GM12891 (cell line): ENCODE results near the gene FSHR. TPM values are rescaled to one million over a fixed set of nuclear protein-coding genes. Genes with fewer than 3 reads are reported as not detected.

ENCODE experiments used
- DNase-seq: peaks from one replicate; pipeline ENCODE4 v3.0.0; 2011; ENCODE audit warnings: low spot score; ENCODE audit not compliant: insufficient read length
- FAIRE-seq: peaks from 2 replicates; lab custom pipeline; 2011; peaks lifted over from hg19 to GRCh38; lab: Jason Lieb, UNC
- PAX5 ChIP-seq: IDR thresholded peaks from 2 replicates; pipeline ENCODE4 v1.6.1; 2011; ENCODE audit warnings: low read length, moderate library complexity, mild to moderate bottlenecking; ENCODE audit not compliant: insufficient read depth, severe bottlenecking
- POLR2A ChIP-seq: IDR thresholded peaks from 2 replicates; pipeline ENCODE4 v1.6.1; 2011; ENCODE audit warnings: low read depth, low read length, control low read depth
- POLR2AphosphoS5 ChIP-seq: IDR thresholded peaks from 2 replicates; pipeline ENCODE4 v1.6.1; 2011; ENCODE audit warnings: low read depth, low read length, control low read depth
- POU2F2 ChIP-seq: IDR thresholded peaks from 2 replicates; pipeline ENCODE4 v1.6.1; 2011; ENCODE audit warnings: low read depth, mild to moderate bottlenecking, control low read depth, low read length, moderate library complexity
- SPI1 ChIP-seq: IDR thresholded peaks from 2 replicates; pipeline ENCODE4 v1.6.1; 2011; ENCODE audit warnings: low read depth, low read length, control low read depth
- TAF1 ChIP-seq: IDR thresholded peaks from 2 replicates; pipeline ENCODE4 v1.6.1; 2011; ENCODE audit warnings: low read depth, low read length, control low read depth
- polyA plus RNA-seq: library from polyadenylated mRNA; unstranded; fragments of >200 nt; gene quantifications from one replicate; pipeline ENCODE4 v1.2.1, GENCODE V29; 2012; ENCODE audit warnings: low read depth, missing spikeins, inconsistent platforms; ENCODE audit not compliant: missing spikeins

The FSHR gene, protein sequence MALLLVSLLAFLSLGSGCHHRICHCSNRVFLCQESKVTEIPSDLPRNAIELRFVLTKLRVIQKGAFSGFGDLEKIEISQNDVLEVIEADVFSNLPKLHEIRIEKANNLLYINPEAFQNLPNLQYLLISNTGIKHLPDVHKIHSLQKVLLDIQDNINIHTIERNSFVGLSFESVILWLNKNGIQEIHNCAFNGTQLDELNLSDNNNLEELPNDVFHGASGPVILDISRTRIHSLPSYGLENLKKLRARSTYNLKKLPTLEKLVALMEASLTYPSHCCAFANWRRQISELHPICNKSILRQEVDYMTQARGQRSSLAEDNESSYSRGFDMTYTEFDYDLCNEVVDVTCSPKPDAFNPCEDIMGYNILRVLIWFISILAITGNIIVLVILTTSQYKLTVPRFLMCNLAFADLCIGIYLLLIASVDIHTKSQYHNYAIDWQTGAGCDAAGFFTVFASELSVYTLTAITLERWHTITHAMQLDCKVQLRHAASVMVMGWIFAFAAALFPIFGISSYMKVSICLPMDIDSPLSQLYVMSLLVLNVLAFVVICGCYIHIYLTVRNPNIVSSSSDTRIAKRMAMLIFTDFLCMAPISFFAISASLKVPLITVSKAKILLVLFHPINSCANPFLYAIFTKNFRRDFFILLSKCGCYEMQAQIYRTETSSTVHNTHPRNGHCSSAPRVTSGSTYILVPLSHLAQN
- polyA plus RNA-seq: 0.05 TPM

DNA sequence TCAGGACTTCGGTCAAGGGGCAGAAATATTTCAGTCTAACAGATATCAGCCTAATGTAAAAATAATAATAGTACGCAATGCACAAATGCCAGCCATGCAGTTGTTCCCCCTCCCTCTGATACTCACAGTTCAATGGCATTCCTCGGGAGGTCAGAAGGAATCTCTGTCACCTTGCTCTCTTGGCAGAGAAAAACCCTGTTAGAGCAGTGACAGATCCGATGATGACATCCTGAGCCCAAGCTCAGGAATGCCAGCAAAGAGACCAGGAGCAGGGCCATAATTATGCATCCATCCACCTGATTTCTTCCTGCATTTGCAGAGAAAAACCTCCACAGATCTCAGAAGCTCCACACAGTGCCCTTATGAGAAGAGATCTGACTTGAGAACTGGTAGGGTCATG is at the start of gene FSHR:
FSHR (minus strand) TSS at position 376 of the 400 bp plus-strand sequence; CDS start at position 278, 98 bp downstream.
- DNase-seq: no peak
- no peak for FAIRE-seq
- no peak for TF ChIP-seq POU2F2
- no peak for TF ChIP-seq PAX5
- no peak for TF ChIP-seq TAF1
- TF ChIP-seq POLR2A: no peak
- no peak for TF ChIP-seq SPI1
- no peak for TF ChIP-seq POLR2AphosphoS5

- DNase-seq (no peak), FAIRE-seq (no peak)
- TF ChIP-seq POLR2AphosphoS5: no peak
- TF ChIP-seq POU2F2: no peak
- no peak for TF ChIP-seq SPI1
- TF ChIP-seq POLR2A: no peak
Observed at GRCh38 chr2:49199266-49199665, 45.0 kb upstream of the FSHR start.

DNA sequence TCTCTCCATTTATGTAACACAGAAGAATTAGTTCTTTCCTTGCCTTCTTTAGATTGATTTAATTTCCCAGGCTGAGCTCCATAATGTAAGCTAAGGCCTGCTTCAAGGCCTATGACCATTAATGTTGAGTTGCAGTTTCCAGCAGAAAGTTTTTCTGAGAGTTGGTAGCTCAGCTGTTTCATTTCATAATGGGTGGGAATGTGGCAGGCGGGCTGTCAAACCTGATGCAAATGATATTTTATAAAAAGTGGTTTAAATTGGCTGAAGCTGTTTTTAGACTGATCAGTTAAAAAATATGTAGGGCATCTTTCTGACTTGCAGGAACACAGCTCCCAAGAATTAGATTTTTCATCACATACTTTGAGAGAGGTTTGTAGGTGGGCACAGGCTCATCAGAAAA is 40.4 kb upstream of the FSHR start:
- TF ChIP-seq PAX5 (no peak), POLR2AphosphoS5 (no peak), TAF1 (no peak), SPI1 (no peak), POLR2A (no peak), POU2F2 (no peak)
- FAIRE-seq: no peak
- DNase-seq: no peak

DNA sequence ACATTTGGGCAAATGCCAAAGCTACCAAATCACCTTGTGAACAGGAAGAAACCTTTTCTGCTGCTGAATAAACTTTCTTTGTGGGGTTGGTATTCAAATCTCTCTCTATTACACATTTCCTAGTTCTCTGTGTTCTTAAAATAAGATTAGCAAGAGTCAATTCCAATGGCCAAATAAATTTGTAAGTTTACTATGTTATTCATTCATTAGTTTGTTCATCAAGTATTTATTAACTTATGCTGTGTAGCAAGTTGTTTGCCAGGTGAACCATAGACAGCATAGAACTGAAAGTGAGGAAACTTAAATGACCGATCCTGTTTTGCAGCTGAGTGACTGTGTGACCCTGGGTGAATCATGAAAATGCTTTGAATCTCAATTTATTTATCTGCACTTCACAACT is 37.7 kb upstream of the FSHR start:
- TF ChIP-seq TAF1: no peak
- no peak for TF ChIP-seq POLR2A
- no peak for TF ChIP-seq POLR2AphosphoS5
- no peak for TF ChIP-seq SPI1
- no peak for TF ChIP-seq PAX5
- TF ChIP-seq POU2F2: no peak
- FAIRE-seq: no peak
- no peak for DNase-seq

- no peak for TF ChIP-seq SPI1
- TF ChIP-seq TAF1: no peak
- no peak for TF ChIP-seq POLR2A
- no peak for TF ChIP-seq POLR2AphosphoS5
- no peak for TF ChIP-seq POU2F2
- no peak for TF ChIP-seq PAX5
- FAIRE-seq (no peak), DNase-seq (no peak)
Observed at GRCh38 chr2:49189512-49190225, 35.4 kb upstream of the FSHR start.

- DNase-seq: no peak
- FAIRE-seq: no peak
- TF ChIP-seq PAX5 (no peak), POLR2A (no peak), TAF1 (no peak), POLR2AphosphoS5 (no peak), POU2F2 (no peak), SPI1 (no peak)
Observed at GRCh38 chr2:49186050-49186648, 31.8 kb upstream of the FSHR start.

- FAIRE-seq (no peak), DNase-seq (no peak)
- TF ChIP-seq POU2F2: no peak
- no peak for TF ChIP-seq PAX5
- no peak for TF ChIP-seq POLR2A
- no peak for TF ChIP-seq POLR2AphosphoS5
- TF ChIP-seq TAF1: no peak
- TF ChIP-seq SPI1: no peak
Observed at GRCh38 chr2:49178656-49179055, 24.3 kb upstream of the FSHR start.

DNA sequence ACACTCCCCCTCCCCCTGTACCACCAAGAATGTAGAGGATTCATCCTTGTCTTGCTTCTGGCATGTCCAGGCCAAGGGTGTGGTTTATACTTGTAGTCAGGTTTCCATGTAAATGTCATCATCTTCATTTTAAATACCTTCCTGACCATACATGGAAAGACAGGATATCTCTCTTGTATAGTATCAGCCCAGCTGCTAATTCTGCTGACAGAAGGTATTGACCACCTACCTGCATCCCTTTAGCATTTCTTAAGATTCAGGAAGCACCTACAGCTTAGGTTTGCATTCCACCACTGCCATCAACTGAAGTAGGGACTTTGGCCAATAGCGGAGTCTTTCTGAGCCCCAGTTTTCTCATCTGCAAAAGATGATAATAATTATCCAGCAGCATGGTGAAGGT is 22.9 kb upstream of the FSHR start:
- DNase-seq: no peak
- FAIRE-seq: no peak
- TF ChIP-seq POU2F2: no peak
- no peak for TF ChIP-seq PAX5
- TF ChIP-seq POLR2AphosphoS5: no peak
- TF ChIP-seq TAF1: no peak
- no peak for TF ChIP-seq SPI1
- no peak for TF ChIP-seq POLR2A

- no peak for DNase-seq
- TF ChIP-seq POU2F2: no peak
- no peak for TF ChIP-seq PAX5
- no peak for TF ChIP-seq POLR2A
- TF ChIP-seq SPI1: no peak
- no peak for TF ChIP-seq TAF1
- TF ChIP-seq POLR2AphosphoS5: no peak
- FAIRE-seq: no peak
Observed at GRCh38 chr2:49175831-49176230, 21.5 kb upstream of the FSHR start.
